C4-2B (cell line): ENCODE results near the gene CLOCK.

Experiments used
- H3K27ac ChIP-seq: fragments of 450-650 bp; 2 replicates; pipeline ENCODE4 v1.5.1; 2017
- CTCF ChIP-seq: fragments of 450-650 bp; conservative IDR thresholded peaks from 2 replicates; pipeline ENCODE4 v1.5.1; 2017; ENCODE audit warnings: mild to moderate bottlenecking
- ZFX ChIP-seq: fragments of 450-650 bp; IDR thresholded peaks from 2 replicates; pipeline ENCODE4 v1.6.1; 2017

The CLOCK gene

GRCh38 chr4:55447831-55448230, 98.9 kb downstream of the CLOCK start:
- no peak for TF ChIP-seq CTCF
- TF ChIP-seq ZFX, result no peak
- H3K27ac ChIP-seq, result no peak overlapping the region

DNA sequence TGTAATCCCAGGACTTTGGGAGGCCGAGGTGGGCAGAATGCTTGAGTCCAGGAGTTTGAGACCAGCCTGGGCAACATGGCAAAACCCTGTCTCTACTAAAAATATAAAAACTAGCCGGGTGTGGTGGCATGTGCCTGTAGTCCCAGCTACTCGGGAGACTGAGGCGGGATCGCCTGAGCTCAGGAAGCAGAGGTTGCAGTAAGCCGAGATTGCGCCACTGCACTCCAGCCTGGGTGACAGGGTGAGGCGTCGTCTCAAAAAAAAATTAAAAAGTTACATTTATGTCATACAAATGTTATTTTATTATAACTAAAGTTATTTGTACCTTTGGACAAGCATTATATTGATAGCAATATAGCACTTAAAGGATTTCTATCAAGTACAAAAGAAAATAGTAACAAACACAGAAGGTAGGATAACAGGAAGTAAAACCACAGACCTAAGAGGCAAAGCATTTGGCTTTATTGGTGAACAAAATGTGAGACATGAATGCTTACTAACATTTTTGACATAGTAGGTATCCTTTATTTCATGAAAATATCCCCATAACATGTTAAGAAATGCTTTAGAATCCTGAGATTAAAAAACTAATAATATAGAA, 99.5 kb downstream of the CLOCK start:
- TF ChIP-seq ZFX, result no peak
- TF ChIP-seq CTCF, result no peak
- H3K27ac ChIP-seq, result no peak overlapping the region

GRCh38 chr4:55446578-55446922, 100.2 kb downstream of the CLOCK start:
- TF ChIP-seq ZFX (no peak), CTCF (no peak)
- no peak overlapping the region for H3K27ac ChIP-seq

DNA sequence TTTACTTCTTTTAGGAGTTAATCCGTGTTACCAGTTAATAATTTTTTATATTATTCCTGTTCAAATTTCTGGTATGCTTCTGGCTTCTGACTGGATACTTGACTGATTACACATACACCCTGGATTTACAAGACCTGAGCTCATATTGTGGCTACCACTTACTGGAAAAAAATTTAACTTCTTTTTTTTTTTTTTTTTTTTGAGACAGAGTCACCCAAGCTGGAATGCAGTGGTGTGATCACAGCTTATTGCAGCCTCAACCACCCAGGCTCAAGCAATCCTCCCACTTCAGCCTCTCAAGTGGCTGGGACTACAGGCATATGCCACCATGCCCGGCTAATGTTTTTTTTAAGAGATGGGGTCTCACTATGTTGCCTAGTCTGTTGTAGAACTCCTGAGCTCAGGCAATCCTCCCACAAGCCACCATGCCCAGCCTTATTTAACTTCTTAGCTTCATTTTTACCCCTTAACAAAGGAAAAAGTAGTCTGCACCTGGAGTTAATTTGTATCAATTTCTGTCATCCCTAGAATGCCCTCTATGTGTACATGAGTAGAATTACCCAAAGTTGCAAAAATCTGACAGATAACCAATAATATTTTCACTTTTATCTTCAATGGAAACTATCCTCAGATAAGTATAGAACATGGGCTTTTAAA, 100.7 kb downstream of the CLOCK start:
- no peak for TF ChIP-seq ZFX
- TF ChIP-seq CTCF, result no peak
- H3K27ac ChIP-seq, result no peak overlapping the region

GRCh38 chr4:55444827-55445226, 101.9 kb downstream of the CLOCK start:
- H3K27ac ChIP-seq, result no peak overlapping the region
- TF ChIP-seq ZFX (no peak), CTCF (peak; percentile 50)

- no peak overlapping the region for H3K27ac ChIP-seq
- TF ChIP-seq ZFX (no peak), CTCF (no peak)
These were observed 104.2 kb downstream of the CLOCK start for GRCh38 chr4:55442541-55442940.

GRCh38 chr4:55440786-55441185, 105.9 kb downstream of the CLOCK start:
- TF ChIP-seq ZFX, result no peak
- TF ChIP-seq CTCF, result no peak
- H3K27ac ChIP-seq, result no peak overlapping the region
